Trophoblast cell (in vitro differentiated cells and primary cell): ENCODE data around the gene TALDO1.

Experiments
- DNase-seq, 2 donors: peaks; one replicate each; pipeline ENCODE4 v3.0.0-alpha.2; 2016
- H2AFZ ChIP-seq: 2 replicates; pipeline ENCODE4 v1.6.1; 2013; ENCODE audit warnings: low read length, moderate library complexity, mild to moderate bottlenecking; ENCODE audit not compliant: insufficient read depth, poor library complexity
- H2AK5ac ChIP-seq: 2 replicates; pipeline ENCODE4 v1.6.1; 2013; ENCODE audit warnings: mild to moderate bottlenecking, low read length
- H2BK120ac ChIP-seq: 2 replicates; pipeline ENCODE4 v1.6.1; 2013; ENCODE audit warnings: low read length, mild to moderate bottlenecking, moderate library complexity; ENCODE audit not compliant: insufficient read depth, poor library complexity
- H2BK12ac ChIP-seq: 2 replicates; pipeline ENCODE4 v1.6.1; 2013; ENCODE audit warnings: mild to moderate bottlenecking, low read length, moderate library complexity
- H2BK5ac ChIP-seq: 2 replicates; pipeline ENCODE4 v1.6.1; 2013; ENCODE audit warnings: low read length, low read depth, moderate library complexity, mild to moderate bottlenecking; ENCODE audit not compliant: poor library complexity
- H3K14ac ChIP-seq: 2 replicates; pipeline ENCODE4 v1.6.1; 2013; ENCODE audit warnings: mild to moderate bottlenecking, low read length
- H3K18ac ChIP-seq: 2 replicates; pipeline ENCODE4 v1.6.1; 2013; ENCODE audit warnings: mild to moderate bottlenecking, low read length
- H3K23ac ChIP-seq: 2 replicates; pipeline ENCODE4 v1.6.1; 2013; ENCODE audit warnings: low read length
- H3K27ac ChIP-seq: 2 replicates; pipeline ENCODE4 v1.5.1; 2013; ENCODE audit warnings: low read depth, mild to moderate bottlenecking, inconsistent platforms, low read length, moderate library complexity
- H3K27me3 ChIP-seq: 2 replicates; pipeline ENCODE4 v1.6.1; 2013; ENCODE audit warnings: inconsistent platforms, mild to moderate bottlenecking, low read length, moderate library complexity; ENCODE audit not compliant: insufficient read depth
- H3K36me3 ChIP-seq, 2 experiments: 1 replicate in 1 of 2; 2 replicates in 1 of 2; pipeline ENCODE4 v1.6.1; 2013; ENCODE audit warnings: low read length in 2 of 2, mild to moderate bottlenecking in 2 of 2, moderate library complexity in 1 of 2; ENCODE audit not compliant: insufficient read depth in 2 of 2, control insufficient read depth in 1 of 2
- H3K4ac ChIP-seq: 2 replicates; pipeline ENCODE4 v1.6.1; 2013; ENCODE audit warnings: low read depth, mild to moderate bottlenecking, low read length, moderate library complexity
- H3K4me1 ChIP-seq, 2 experiments: 1 replicate in 1 of 2; 2 replicates in 1 of 2; pipeline ENCODE4 v1.6.1; 2013; ENCODE audit warnings: low read length in 2 of 2, mild to moderate bottlenecking in 2 of 2, moderate library complexity in 1 of 2; ENCODE audit not compliant: insufficient read depth in 2 of 2, control insufficient read depth in 1 of 2
- H3K4me2 ChIP-seq: 2 replicates; pipeline ENCODE4 v1.6.1; 2013; ENCODE audit warnings: inconsistent platforms, mild to moderate bottlenecking, low read length, moderate library complexity
- H3K4me3 ChIP-seq: 2 replicates; pipeline ENCODE4 v1.5.1; 2013; ENCODE audit warnings: mild to moderate bottlenecking, low read depth, low read length, inconsistent platforms
- H3K79me1 ChIP-seq: one replicate; pipeline ENCODE4 v1.6.1; 2013; ENCODE audit warnings: low read length
- H3K79me2 ChIP-seq: 2 replicates; pipeline ENCODE4 v1.6.1; 2013; ENCODE audit warnings: low read length, mild to moderate bottlenecking; ENCODE audit not compliant: control insufficient read depth, insufficient read depth, poor library complexity
- H3K9ac ChIP-seq: 2 replicates; pipeline ENCODE4 v1.6.1; 2013; ENCODE audit warnings: mild to moderate bottlenecking, low read length
- H3K9me3 ChIP-seq: 2 replicates; pipeline ENCODE4 v1.6.1; 2013; ENCODE audit warnings: low read depth, mild to moderate bottlenecking, control low read depth, inconsistent platforms, low read length; ENCODE audit not compliant: insufficient read depth
- H4K12ac ChIP-seq: 2 replicates; pipeline ENCODE4 v1.6.1; 2013; ENCODE audit warnings: low read depth, mild to moderate bottlenecking, low read length, moderate library complexity
- H4K8ac ChIP-seq: 2 replicates; pipeline ENCODE4 v1.6.1; 2013; ENCODE audit warnings: low read depth, mild to moderate bottlenecking, low read length, moderate library complexity
- H4K91ac ChIP-seq: one replicate; pipeline ENCODE4 v1.6.1; 2013; ENCODE audit warnings: low read depth, mild to moderate bottlenecking, low read length, moderate library complexity
- WGBS: extraction: QIAGEN DNeasy Blood & Tissue Kit; methylation state at CpG from one replicate; pipeline ENCODE4 v1.1.7; 2013; ENCODE audit warnings: missing lambda C conversion rate; ENCODE audit not compliant: insufficient read length, insufficient coverage; ENCODE audit errors: extremely low coverage; 5-methylcytosine and 5-hydroxymethylcytosine counted together

Gene TALDO1

GRCh38 chr11:762421-763072 lies 15.3 kb downstream of the TALDO1 start:
- H3K4me1 ChIP-seq = no peaks in the 10 kb centered on the region
- H3K36me3 ChIP-seq = peaks cover 76 to 77% of the 10 kb centered on the region in 2 experiments
- no peak overlapping the region for H3K14ac ChIP-seq
- no peak overlapping the region for H3K4me2 ChIP-seq
- no peak overlapping the region for H4K8ac ChIP-seq
- no peak overlapping the region for H2AFZ ChIP-seq
- no peak overlapping the region for H3K4ac ChIP-seq
- H2BK12ac ChIP-seq = no peak overlapping the region
- H2BK5ac ChIP-seq = no peak overlapping the region
- DNase-seq = peak; percentile 42 to 61
- no peaks in the 10 kb centered on the region for H3K79me1 ChIP-seq
- H2BK120ac ChIP-seq = no peak overlapping the region
- H4K12ac ChIP-seq = no peak overlapping the region
- no peaks in the 10 kb centered on the region for H3K27me3 ChIP-seq
- H4K91ac ChIP-seq = no peak overlapping the region
- H2AK5ac ChIP-seq = no peak overlapping the region
- no peaks in the 10 kb centered on the region for H3K79me2 ChIP-seq
- no peak overlapping the region for H3K9ac ChIP-seq
- H3K18ac ChIP-seq = no peak overlapping the region
- no peak overlapping the region for H3K4me3 ChIP-seq
- WGBS = no CpG with 5 or more reads among the region's 10 CpGs
- no peak overlapping the region for H3K23ac ChIP-seq
- no peak overlapping the region for H3K27ac ChIP-seq
- H3K9me3 ChIP-seq = no peaks in the 10 kb centered on the region

- no peak overlapping the region for H2BK12ac ChIP-seq
- no peak overlapping the region for H3K9ac ChIP-seq
- no peaks in the 10 kb centered on the region for H3K79me1 ChIP-seq
- no peak overlapping the region for H3K18ac ChIP-seq
- no peak overlapping the region for H2AFZ ChIP-seq
- no peak overlapping the region for H2BK120ac ChIP-seq
- peak in 1 of 2 donors; percentile 57 for DNase-seq
- no peaks in the 10 kb centered on the region for H3K9me3 ChIP-seq
- H3K4ac ChIP-seq = no peak overlapping the region
- no peak overlapping the region for H3K14ac ChIP-seq
- H3K4me1 ChIP-seq = no peaks in the 10 kb centered on the region
- H3K27ac ChIP-seq = no peak overlapping the region
- no peak overlapping the region for H3K4me2 ChIP-seq
- no peak overlapping the region for H3K4me3 ChIP-seq
- no peaks in the 10 kb centered on the region for H3K27me3 ChIP-seq
- no peak overlapping the region for H4K8ac ChIP-seq
- H3K23ac ChIP-seq = no peak overlapping the region
- no peaks in the 10 kb centered on the region for H3K79me2 ChIP-seq
- H4K91ac ChIP-seq = no peak overlapping the region
- no peak overlapping the region for H4K12ac ChIP-seq
- H2BK5ac ChIP-seq = no peak overlapping the region
- peaks cover 74 to 77% of the 10 kb centered on the region in 2 experiments for H3K36me3 ChIP-seq
- no peak overlapping the region for H2AK5ac ChIP-seq
- no CpG with 5 or more reads among the region's 24 CpGs for WGBS
Observed at GRCh38 chr11:763073-763463, 15.8 kb downstream of the TALDO1 start.

GRCh38 chr11:763549-764321 lies 16.5 kb downstream of the TALDO1 start:
- H3K79me1 ChIP-seq = no peaks in the 10 kb centered on the region
- no peak overlapping the region for H3K14ac ChIP-seq
- no peaks in the 10 kb centered on the region for H3K79me2 ChIP-seq
- no peak overlapping the region for H2AK5ac ChIP-seq
- H3K27me3 ChIP-seq = no peaks in the 10 kb centered on the region
- no peak overlapping the region for H4K12ac ChIP-seq
- no peak overlapping the region for H3K4ac ChIP-seq
- no peak for DNase-seq
- no peaks in the 10 kb centered on the region for H3K9me3 ChIP-seq
- H3K4me3 ChIP-seq = no peak overlapping the region
- peaks cover 74 to 76% of the 10 kb centered on the region in 2 experiments for H3K36me3 ChIP-seq
- no peak overlapping the region for H2AFZ ChIP-seq
- no peaks in the 10 kb centered on the region for H3K4me1 ChIP-seq
- no peak overlapping the region for H2BK12ac ChIP-seq
- no peak overlapping the region for H3K4me2 ChIP-seq
- no peak overlapping the region for H2BK5ac ChIP-seq
- H4K8ac ChIP-seq = no peak overlapping the region
- no peak overlapping the region for H3K18ac ChIP-seq
- WGBS = no CpG with 5 or more reads among the region's 22 CpGs
- no peak overlapping the region for H3K23ac ChIP-seq
- no peak overlapping the region for H2BK120ac ChIP-seq
- no peak overlapping the region for H3K9ac ChIP-seq
- H4K91ac ChIP-seq = no peak overlapping the region
- no peak overlapping the region for H3K27ac ChIP-seq

- Histone ChIP-seq H3K9ac (no peak overlapping the region), H2AK5ac (no peak overlapping the region), H4K8ac (no peak overlapping the region), H3K4ac (no peak overlapping the region), H4K91ac (no peak overlapping the region), H3K4me1 (no peaks in the 10 kb centered on the region), H2BK5ac (no peak overlapping the region), H3K27ac (no peak overlapping the region), H3K9me3 (no peaks in the 10 kb centered on the region), H3K23ac (no peak overlapping the region), H4K12ac (no peak overlapping the region), H3K14ac (no peak overlapping the region), H3K79me1 (no peaks in the 10 kb centered on the region), H3K27me3 (no peaks in the 10 kb centered on the region), H3K79me2 (no peaks in the 10 kb centered on the region), H2BK12ac (no peak overlapping the region), H2AFZ (no peak overlapping the region), H2BK120ac (no peak overlapping the region), H3K4me2 (no peak overlapping the region), H3K18ac (no peak overlapping the region), H3K36me3 (peaks cover 68 to 70% of the 10 kb centered on the region in 2 experiments), H3K4me3 (no peak overlapping the region)
- no peak for DNase-seq
- WGBS = no CpG with 5 or more reads among the region's 18 CpGs
Observed at GRCh38 chr11:764322-765024, 17.2 kb downstream of the TALDO1 start.
